ENCODE results near the gene PTPRE.
A peak's percentile ranks its signal among the peaks of the same experiment; 100 is the strongest.

The PTPRE gene

GRCh38 chr10:127906548-127907377 is at the start of gene PTPRE:
Gene PTPRE, plus strand, starts transcription at chr10:127907103. Its CDS starts 133,779 bp downstream, at chr10:128040882.
- peak; percentile 45 for DNase-seq

DNA sequence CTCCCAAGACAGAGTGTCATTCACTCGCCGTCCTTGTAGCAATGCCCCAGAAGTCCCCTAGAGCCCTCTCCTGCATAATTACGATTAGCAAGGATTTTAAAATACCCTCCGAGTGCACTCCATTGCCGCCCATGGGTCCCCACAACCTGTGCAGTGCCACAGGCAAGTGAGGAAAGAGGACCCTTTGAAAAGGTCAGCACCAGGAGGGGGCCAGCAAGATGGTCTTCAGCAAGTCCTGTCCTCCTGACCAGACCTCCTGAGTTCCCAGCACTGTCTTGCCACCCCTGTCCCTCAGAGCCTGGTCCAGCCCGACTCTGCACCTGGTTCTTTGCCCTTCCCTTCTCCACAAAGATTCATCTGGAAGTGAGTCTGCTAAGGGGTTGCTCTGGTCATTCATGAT is 46.3 kb upstream of the PTPRE start:
- no peak for DNase-seq

DNA sequence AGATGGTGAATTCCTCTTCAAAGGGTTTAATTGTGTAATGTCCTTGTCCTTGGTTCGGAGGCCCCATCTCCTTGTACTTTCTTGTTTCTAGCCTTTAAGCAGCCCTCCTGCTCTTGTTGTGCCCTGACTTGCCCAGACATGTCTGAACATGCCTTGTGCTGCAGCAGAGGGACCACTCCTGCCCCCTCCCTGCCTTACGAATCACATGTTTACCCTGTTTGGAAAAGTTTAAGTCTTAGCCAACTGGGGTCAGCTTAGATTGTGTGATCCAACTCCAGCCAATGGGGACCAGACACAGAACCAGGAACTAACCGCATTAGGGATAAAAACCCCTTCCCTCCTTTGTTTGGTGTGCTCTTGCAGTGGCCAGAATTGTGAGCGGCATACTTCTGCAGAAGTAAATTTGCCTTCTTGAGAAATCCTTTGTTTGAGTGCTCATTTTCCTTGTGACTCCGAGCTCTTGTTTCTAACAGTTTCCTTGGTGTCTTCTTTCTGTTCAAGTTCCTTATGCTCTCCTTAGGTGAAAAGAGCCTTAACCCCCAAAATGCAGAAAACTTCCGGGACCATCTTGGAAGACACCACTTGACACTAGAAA is 43.6 kb upstream of the PTPRE start:
- no peak for DNase-seq

DNA sequence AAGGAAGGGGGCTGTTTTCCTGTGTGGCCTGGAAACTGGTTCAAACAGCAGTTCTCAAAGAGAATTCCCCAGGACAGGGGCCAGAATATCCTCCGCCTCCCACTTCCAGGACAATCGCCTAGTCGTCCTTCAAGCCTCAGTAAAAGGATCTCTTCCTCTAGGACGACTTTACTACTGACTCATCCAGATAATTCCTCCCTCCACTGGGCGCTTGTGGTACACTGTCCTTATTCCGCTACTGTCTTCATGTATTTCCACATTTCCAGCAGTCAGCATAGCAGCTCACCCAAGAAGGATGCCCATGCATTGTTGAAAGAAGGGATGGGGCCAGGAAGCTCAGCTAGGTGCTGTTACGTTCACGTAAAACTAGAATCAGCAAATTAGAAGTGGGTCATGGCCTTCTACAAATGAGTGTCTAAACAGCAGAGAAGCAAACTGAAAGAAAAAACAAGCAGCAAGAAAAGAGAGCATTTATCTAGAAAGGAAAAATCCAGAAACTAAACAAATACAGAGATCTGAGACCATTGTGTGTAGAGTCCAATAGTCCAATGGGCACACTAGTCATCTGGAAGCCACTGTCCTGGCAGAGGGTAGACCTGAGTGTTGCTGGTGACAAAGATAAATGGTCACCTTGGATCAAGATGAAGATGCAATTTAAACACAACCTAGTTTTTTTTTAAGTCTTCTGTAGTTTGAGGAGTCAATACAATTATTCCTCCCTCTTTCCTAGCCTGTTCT is 40.5 kb upstream of the PTPRE start:
- no peak for DNase-seq

GRCh38 chr10:127867805-127868204 is 39.1 kb upstream of the PTPRE start:
- no peak for DNase-seq

GRCh38 chr10:127869329-127869728 is 37.6 kb upstream of the PTPRE start:
- DNase-seq: no peak

GRCh38 chr10:127871631-127872010 is 35.3 kb upstream of the PTPRE start:
- no peak for DNase-seq

GRCh38 chr10:127872011-127872761 is 34.7 kb upstream of the PTPRE start:
- DNase-seq: no peak

DNA sequence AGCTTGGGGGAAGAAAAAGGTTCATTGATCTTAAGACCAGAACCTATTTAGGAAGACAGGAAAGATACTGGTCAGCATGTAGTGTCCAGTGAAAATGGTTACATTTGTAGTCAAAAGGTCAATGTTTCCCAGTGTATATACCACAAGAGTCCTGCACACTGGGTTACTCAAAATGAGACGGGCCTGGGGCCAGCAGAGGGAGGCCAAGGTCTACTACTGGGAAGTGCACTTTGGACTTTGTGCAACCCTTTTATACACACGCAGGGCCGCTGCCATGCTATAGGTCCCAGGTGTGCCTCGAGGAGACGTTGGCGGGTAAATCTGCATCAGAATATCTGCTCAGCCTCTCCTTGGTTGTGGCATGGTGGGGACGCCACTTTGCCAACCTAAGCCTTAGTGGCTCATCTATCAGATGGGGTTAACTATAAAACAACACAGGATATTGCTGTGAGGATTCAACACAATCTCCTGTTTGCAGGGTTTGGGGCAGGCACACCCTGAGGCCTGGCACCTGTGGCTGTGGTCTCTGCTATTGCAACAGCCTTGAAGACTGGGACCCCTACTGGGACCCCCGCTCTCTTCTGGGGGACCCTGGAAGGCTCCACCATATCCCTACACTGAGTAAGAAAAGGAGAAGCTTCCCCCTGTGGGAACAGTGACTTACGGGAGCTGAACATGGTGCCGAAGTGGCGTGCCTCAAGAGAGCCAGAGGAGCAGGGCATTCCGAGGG is 33.9 kb upstream of the PTPRE start:
- DNase-seq: no peak

- no peak for DNase-seq
Observed at GRCh38 chr10:127873901-127874470, 32.9 kb upstream of the PTPRE start.

DNA sequence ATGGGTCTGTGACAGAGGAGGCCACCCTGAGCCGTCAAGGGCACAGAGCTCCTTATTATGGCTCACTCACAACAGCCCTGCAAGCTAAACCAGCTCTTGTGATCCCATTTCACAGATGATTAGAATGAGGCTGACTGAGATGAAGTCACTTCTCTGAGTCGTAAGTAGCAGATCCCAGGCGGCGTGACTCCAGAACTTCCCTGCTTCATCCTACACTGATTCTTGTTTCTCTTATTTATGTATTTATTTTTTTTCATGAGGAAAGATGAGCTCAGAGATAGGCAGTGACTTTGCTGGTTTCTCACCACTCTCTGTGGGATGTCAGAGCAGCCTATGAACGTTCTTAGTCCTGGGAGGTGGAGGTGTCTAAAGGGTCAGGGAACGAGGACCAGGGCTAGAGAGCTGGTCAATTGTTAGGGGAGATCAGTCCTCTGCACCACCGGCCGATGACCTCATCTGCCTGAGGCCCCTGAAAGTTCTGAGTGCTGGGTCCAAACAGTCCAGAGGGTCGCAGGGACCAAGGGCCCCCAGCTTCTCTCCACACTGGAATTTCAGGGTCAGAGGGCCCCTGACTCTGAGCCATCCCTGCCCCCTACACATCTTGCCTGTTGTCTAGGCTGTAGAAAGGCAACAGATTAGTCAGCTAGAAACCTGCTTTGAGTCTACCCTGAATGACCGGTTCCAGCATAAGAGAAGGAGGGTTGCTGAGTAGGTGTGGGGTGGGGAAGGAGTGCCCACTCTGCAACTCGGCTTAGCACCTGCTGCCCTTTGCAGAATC is 32.0 kb upstream of the PTPRE start:
- DNase-seq: no peak

DNA sequence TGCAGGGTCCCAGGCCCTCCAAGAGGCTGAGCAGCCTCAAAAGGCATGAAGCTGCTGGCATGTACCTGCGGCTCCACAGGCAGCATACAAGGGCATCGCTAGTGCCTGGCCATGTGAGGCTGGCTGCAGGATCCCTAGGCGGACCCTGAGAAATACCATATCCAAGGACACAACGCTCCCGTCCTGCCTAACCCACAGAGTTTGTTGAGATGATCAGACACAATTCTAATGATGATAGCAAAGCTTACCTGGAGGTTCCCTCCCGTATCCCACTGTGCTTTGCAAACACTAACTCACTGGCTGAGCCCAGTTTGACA is 31.5 kb upstream of the PTPRE start:
- no peak for DNase-seq

- DNase-seq: no peak
Observed at GRCh38 chr10:127875916-127876315, 31.0 kb upstream of the PTPRE start.

GRCh38 chr10:127877116-127877515 is 29.8 kb upstream of the PTPRE start:
- no peak for DNase-seq

DNA sequence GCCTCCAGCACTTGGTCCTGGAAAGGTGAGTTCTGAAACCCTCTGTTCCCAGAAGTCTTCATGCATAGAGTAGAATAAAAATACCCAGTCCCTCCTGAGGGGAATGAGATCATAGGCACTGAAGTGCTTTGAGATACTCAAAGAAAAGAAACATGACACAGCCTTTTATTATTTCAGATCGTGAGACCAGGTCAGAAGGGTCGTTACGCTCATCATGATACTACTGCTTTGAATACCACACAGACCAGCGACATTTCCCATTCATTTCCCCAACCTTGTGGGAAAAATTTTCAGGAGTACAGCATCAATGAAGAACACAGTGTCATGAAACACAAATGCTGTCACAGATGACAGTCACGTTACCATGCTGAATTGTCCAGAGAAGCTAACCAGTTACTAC is 29.2 kb upstream of the PTPRE start:
- DNase-seq: no peak

- no peak for DNase-seq
Observed at GRCh38 chr10:127878475-127879055, 28.3 kb upstream of the PTPRE start.

- no peak for DNase-seq
Observed at GRCh38 chr10:127880557-127880956, 26.3 kb upstream of the PTPRE start.

GRCh38 chr10:127881262-127881661 is 25.6 kb upstream of the PTPRE start:
- DNase-seq: no peak

GRCh38 chr10:127882391-127882790 is 24.5 kb upstream of the PTPRE start:
- no peak for DNase-seq

GRCh38 chr10:127882801-127883459 is 24.0 kb upstream of the PTPRE start:
- DNase-seq: no peak

GRCh38 chr10:127883516-127883915 is 23.4 kb upstream of the PTPRE start:
- no peak for DNase-seq

Data from NCI-H1105 (cell line).